ENCODE data around the gene TBX2. TPM values are rescaled to one million over a fixed set of nuclear protein-coding genes. Genes with fewer than 3 reads are reported as not detected.
A peak's percentile ranks its signal among the peaks of the same experiment; 100 is the strongest.
"Not testable (repeated sequence)": the region's sequence is repeated elsewhere in the genome, so short reads cannot be mapped to it uniquely, and the experiment has no call there.

TBX2 gene
- total RNA-seq (2014; rRNA removed; shearing (Covaris generic)) = 42.3 and 42.7 TPM in 2 replicates

DNA sequence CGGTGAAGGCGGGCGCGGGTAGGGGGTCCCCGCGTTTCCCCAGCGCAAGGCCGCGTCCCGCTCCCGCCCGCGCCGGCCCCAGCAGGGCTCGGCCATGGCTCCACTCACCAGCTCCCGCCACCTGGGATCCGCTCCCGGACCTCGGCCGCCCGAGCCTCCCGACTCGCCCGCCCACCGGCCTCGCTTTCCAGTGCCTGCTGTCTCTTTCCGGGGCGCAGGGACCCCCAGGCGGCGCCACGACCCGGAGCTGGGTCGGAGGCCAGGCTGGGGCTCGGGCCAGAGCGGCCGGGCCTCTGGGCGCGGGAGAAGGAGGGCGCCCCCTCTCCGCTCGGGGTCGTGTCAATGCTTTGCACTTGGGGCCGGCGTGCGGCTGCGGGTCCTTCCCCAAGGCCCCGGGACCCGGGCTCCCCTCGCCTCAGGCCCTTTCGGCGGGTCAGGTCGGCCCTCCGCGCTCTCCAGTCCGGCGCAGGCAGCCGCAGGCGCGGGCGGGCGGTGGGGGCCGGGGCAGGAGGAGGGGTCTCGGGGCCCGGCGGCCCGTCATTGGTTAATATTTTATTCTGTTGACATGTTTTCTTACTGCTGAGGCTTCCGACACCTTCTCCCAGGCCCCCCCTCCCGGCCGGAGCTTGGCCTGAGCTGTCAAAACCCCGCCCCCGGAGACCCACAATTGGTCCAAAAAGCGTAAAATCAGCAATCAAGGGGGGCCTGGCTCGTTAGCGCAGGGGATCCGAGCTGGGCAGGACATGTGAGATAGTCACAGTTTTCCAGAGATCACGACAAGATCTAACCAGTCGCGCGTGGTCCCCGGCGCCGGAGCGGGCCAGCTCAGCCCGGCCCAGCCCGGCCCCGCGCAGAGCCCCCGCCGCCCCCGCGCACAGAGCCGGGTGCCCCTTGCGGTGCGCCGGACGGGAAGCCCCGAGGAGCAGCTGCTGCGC lies at the start of gene TBX2:
Gene TBX2 (plus strand): TSS at position 713 of the 935 bp plus-strand sequence. CDS start 334 bp downstream, outside the sequence.
- Histone ChIP-seq H3K27me3 (no peaks in the 10 kb centered on the region), H3K36me3 (peaks cover 18% of the 10 kb centered on the region), H3K4me1 (peaks cover 11% of the 10 kb centered on the region), H3K27ac (peak within 1 kb of the TSS; percentile 94), H3K4me3 (peak within 1 kb of the TSS; percentile 91), H3K9me3 (replicated peaks) (no peaks in the 10 kb centered on the region)
- peak; percentile 97 to 98 for DNase-seq

DNA sequence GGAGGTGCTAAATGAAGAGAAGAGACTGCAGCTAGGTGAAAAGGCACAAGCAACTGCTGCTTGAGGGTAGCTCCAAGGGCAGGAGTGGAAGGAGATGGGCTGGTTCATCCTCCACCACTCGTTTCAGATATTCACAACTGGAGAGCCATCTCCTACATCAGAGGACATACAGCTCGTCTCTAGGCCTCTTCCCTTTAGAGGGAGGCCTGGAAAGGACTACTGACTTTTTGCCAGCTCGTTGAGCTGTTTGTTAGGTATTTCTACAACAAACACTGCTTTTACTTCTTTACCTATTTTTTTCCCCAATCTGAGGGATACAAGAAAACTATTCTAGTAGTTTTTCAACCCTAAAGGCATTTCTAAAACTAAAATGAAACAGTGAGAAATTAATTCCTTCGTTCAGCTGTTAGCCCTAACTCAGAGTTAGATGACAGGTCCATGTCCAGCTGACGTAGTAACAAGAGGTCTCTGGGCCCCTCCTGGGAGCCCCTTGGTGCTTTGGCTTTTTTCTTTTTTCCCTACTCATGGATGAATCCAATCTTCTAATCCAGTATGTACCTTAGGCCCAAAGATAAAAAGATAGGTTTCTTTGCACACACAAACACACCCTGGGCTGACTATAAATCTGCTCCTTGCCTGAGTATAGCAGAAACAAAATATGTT lies 47.8 kb upstream of the TBX2 start:
- Histone ChIP-seq H3K36me3 (no peaks in the 10 kb centered on the region), H3K27me3 (no peaks in the 10 kb centered on the region), H3K9me3 (replicated peaks) (no peaks in the 10 kb centered on the region; the same call in 1 of the 2 replicates), H3K27ac (peak overlapping the region; percentile 69), H3K4me1 (peaks cover 34% of the 10 kb centered on the region), H3K4me3 (no peak overlapping the region)
- DNase-seq = peak; percentile 33 to 67

DNA sequence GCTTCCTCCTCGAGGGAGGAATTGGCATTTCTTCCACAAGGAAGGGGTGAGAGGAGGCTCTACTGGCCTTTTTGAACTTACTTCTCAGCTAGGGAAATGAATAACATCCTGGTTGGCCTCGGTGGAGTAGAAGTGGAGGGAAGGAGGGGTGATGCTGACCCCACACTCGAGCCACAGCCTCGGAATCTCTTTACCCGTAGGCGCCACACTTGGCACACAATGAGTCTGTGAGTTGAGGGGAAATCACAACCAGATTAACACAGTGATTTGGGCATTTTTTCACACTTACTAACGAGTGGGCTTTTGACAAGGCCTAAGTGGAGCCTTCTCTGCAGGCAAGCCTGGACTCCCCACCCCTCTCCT lies 47.3 kb upstream of the TBX2 start:
- peak overlapping the region; percentile 69 for H3K27ac ChIP-seq

DNA sequence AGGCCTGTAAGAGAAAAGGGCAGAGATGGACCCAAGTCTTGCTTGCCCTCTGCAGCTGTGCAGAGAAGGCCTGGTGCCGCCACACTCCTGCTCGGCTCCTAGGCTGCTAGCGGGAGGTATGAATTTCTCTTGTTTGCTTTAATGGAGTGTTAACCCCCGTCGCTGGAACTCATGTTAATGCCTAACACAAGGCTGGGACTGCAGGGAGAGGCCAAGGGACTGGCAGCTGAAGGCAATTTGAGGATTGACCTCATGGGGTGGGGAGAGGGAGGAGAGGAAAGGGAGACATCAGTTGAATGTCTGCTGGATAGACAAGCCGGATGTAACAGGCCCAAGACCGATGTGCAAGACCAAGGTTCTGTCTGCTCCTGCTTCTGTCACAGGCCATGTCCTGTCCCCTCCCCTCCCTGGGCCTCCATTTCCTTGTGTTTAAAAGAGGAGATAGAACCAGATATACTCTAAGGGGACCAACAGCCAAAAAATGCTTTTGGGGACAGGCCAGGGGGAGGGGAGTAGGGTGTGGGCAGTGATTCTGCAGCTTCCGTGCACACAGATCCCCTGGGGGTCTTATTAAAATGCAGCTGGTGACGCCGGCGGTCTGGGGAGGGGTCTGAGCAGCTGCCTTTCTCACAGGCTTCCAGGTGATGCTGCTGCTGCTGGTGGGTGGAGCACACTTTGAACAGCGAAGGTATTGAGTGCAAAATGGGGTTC lies 46.7 kb upstream of the TBX2 start:
- H3K36me3 ChIP-seq = no peaks in the 10 kb centered on the region
- H3K27me3 ChIP-seq = no peaks in the 10 kb centered on the region
- H3K4me1 ChIP-seq = peaks cover 34% of the 10 kb centered on the region
- H3K9me3 ChIP-seq (replicated peaks) = no peaks in the 10 kb centered on the region; the same call in 1 of the 2 replicates
- H3K4me3 ChIP-seq = peak overlapping the region; percentile 10; the same call in 1 of the 2 replicates
- peak overlapping the region; percentile 69 for H3K27ac ChIP-seq
- peak; percentile 77 to 81 for DNase-seq

More for the DNA sequence above, 47.3 kb upstream of the TBX2 start:
- no peaks in the 10 kb centered on the region for H3K36me3 ChIP-seq
- H3K27me3 ChIP-seq = no peaks in the 10 kb centered on the region
- H3K4me1 ChIP-seq = peaks cover 34% of the 10 kb centered on the region
- H3K4me3 ChIP-seq = no peak overlapping the region
- no peak for DNase-seq
- no peaks in the 10 kb centered on the region; the same call in 1 of the 2 replicates for H3K9me3 ChIP-seq (replicated peaks)

DNA sequence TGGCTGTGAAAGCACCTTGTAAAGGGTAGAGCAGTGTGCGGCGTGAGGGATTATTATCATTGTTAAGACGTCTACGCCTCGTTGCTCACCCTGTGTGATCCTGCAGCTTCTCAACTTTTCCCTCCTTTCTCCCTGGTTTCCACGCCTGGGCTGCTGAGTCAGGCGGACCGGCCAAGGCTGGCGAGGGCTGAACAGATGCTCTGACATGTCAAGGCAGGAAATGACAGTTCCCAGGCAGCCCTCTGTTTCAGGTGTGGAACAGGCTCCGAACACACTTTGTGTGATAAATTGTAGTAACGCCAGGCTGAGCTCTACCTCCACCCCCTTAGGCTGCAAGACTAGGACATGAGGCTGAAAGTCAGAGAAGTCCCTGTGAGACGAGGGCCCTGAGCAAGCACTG lies 46.0 kb upstream of the TBX2 start:
- H3K36me3 ChIP-seq = no peaks in the 10 kb centered on the region
- H3K9me3 ChIP-seq (replicated peaks) = no peaks in the 10 kb centered on the region; the same call in 1 of the 2 replicates
- DNase-seq = peak; percentile 55 to 69
- H3K27ac ChIP-seq = peak overlapping the region; percentile 69
- peaks cover 34% of the 10 kb centered on the region for H3K4me1 ChIP-seq
- peak overlapping the region; percentile 10; the same call in 1 of the 2 replicates for H3K4me3 ChIP-seq
- H3K27me3 ChIP-seq = no peaks in the 10 kb centered on the region

DNA sequence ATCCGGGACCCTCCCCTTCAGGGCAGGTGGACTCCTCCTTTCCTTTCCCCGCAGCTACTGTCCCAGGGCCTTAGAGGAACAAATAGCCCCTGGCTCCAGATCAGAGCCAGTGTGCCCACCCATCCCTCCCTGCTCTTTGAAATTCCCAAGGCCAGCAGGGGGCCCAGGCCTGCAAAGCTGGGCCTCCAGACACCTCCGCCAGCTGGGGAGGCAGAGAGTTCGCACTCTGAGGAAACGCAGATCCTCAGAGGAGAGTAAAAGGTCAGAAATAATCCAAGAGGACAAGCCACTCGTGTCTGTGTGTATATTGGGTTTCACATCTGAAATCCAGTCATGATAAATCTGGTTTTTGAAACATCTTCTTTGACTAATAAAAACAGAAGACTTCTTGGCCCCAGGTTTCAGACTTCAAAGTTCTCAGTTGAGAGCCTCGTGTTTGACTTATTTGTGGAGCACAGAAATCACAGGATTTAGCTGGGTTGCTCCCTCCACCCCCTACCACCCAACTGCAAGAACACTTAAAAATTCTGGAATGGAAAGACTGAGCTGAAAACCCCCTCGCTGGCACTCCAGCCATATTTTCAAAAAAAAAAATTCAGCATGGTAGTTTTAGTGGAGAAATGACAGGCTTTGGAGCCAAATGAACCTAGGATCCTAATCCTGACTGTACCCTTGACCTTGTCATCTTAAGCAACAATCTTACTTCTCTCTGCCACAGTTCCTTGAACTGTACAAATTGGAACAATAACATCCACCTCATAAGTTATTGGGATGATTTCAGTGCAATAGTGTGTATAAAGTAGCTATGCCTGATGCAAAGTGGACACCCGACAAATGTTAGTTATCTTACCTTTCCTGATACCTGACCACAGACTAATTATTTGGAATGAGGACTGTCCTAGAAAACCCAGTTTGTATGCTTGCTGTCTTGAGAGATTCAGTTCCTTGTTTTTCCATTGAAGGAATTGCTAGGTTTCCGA lies 44.5 kb upstream of the TBX2 start:
- no peaks in the 10 kb centered on the region; the same call in 1 of the 2 replicates for H3K9me3 ChIP-seq (replicated peaks)
- no peaks in the 10 kb centered on the region for H3K27me3 ChIP-seq
- peak; percentile 26 to 37 for DNase-seq
- H3K4me3 ChIP-seq = no peak overlapping the region
- no peaks in the 10 kb centered on the region for H3K36me3 ChIP-seq
- no peak overlapping the region for H3K27ac ChIP-seq
- H3K4me1 ChIP-seq = peaks cover 34% of the 10 kb centered on the region

DNA sequence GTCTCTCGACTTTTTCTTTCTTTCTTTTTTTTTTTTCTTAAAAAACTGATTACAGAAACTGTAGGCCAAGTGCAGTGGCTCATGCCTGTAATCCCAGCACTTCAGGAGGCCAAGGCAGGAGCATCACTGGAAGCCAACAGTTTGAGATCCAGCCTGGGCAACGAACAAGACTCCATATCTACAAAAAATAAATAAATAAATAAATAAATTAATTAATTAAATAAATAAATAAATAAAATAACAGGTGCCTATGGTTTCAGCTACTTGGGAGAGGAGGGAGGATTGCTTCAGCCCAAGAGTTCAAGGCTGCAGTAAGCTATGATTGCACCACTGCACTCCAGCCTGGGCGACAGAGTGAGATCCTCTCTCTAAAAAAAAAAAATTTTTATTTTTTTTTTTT lies 42.6 kb upstream of the TBX2 start:
- H3K27me3 ChIP-seq; DNase-seq; H3K4me3 ChIP-seq; H3K27ac ChIP-seq; H3K36me3 ChIP-seq; H3K9me3 ChIP-seq (replicated peaks): not testable (repeated sequence)
- H3K4me1 ChIP-seq = peaks cover 22% of the 10 kb centered on the region

DNA sequence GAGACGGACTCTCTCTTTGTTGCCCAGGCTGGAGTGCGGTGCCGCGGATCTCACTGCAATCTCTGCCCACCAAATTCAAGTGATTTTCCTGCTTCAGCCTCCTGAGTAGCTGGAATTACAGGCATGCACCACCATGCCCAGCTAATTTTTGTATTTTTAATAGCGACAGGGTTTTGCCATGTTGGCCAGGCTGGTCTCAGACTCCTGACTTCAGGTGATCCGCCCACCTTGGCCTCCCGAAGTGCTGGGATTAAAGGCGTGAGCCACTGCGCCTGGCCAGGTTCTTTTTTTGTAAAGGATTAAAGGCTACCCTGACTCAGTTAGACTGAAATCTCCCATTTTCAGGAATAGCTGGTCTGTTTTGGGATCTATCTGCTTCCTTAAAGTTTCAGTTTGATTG lies 40.1 kb upstream of the TBX2 start:
- not testable (repeated sequence) for H3K4me1 ChIP-seq; DNase-seq; H3K27me3 ChIP-seq; H3K27ac ChIP-seq; H3K36me3 ChIP-seq; H3K9me3 ChIP-seq (replicated peaks); H3K4me3 ChIP-seq

DNA sequence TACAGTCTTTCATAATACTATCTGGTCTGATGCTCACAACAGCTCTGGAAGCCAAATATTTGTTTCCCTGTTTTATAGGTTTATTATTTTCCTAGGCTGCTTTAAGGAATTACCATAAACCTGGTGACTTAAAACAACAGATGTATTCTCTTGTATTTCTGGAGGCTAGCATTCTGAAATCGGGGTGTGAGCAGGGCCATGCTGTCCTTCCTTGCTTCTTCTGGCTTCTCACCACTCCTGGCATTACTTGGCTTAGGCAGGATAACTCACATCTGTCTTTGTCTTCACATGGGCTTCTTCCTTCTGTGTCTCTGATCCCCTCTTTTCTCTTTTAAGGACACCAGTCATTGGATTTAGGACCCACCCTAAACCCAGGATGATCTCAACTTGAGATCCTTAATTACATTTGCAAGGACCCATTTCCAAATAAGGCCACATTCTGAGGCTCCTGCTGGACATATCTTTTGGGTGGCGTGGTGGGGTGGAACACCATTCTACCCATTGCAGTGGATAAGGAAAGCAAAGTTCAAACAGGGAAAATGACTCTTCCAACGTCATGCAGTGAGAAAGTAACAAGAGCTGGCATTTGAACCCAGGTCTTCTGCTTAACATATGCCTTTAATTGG lies 39.2 kb upstream of the TBX2 start:
- Histone ChIP-seq H3K4me3 (no peak overlapping the region), H3K27me3 (no peaks in the 10 kb centered on the region), H3K4me1 (no peaks in the 10 kb centered on the region; the same call in 1 of the 2 replicates), H3K27ac (no peak overlapping the region), H3K36me3 (no peaks in the 10 kb centered on the region), H3K9me3 (replicated peaks) (no peaks in the 10 kb centered on the region; the same call in 1 of the 2 replicates)
- DNase-seq = no peak

DNA sequence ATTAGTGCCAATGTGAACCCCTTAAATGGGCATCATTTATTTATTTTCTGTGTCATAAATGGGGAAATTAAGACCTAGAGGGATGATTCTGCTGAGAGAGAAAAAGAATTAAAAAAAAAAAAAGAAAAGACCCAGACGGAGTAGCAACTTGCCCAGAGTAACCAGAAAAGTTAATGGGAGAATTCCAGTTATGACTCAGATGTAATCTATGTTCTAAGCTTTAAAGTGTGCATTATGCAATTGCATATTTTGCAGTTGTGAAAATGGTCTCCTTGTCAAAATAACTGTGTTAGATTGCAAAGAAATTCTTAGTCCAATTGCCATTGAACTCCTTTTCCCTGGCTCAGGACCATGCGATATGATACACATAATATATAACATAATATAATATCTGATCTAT lies 38.6 kb upstream of the TBX2 start:
- H3K4me3 ChIP-seq = no peak overlapping the region
- no peaks in the 10 kb centered on the region for H3K27me3 ChIP-seq
- no peak overlapping the region for H3K27ac ChIP-seq
- no peaks in the 10 kb centered on the region; the same call in 1 of the 2 replicates for H3K4me1 ChIP-seq
- H3K36me3 ChIP-seq = no peaks in the 10 kb centered on the region
- DNase-seq = no peak
- H3K9me3 ChIP-seq (replicated peaks) = no peaks in the 10 kb centered on the region

DNA sequence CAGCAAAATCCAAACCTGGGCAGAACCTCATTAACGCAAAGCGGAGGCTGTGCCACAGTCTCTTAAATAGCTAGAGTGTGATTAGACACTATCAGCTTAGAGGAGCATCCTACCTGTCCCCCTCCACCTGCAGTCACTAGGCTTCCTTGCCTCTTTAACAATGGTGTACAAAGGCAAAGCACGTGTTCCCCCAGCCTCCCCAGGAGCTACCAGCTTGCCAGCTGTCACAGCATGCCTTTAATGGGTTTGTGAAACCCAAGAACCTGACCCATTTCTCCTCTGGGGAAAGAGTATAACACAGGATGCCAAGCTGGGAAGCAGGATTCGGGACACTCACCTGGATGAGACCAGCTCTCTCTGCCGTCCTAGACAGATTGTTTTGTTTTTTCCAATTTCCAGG lies 37.2 kb upstream of the TBX2 start:
- Histone ChIP-seq H3K9me3 (replicated peaks) (no peaks in the 10 kb centered on the region), H3K36me3 (no peaks in the 10 kb centered on the region), H3K27me3 (no peaks in the 10 kb centered on the region), H3K27ac (no peak overlapping the region), H3K4me3 (no peak overlapping the region), H3K4me1 (no peaks in the 10 kb centered on the region)
- DNase-seq = no peak

DNA sequence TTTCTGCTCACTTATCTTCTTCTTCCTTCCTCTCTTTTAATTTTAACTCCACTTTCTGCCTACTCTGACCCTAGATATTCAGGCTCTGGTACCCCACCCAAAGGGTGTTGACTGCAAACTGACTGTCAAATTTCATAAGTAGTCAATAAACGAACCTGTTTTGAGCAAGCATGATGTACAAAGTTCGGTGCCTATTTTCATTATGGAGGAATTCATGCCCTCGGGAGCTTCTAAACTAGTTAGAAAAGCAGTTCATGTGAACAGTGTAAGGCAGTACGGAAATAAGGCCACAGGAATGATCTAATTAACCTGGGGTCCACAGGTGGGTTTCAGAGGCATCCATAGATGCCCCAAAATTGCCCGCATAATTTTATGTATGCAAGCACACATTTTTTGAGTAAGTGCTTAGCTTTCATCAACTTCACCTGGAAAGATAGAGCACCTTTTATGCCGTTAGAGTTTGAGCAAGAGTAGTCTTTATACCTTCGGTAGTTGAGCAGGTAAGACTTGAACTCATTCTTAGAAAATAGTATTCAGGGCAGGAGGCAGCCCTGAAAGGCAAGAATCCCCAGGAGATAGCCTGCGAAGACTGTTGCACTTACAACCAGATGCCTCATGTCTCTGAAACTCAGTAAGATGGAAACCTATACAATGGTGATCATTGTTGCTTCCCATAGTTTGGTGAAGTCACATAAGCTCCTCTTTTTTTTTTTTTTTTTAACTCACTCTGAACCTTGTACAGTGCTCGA lies 36.6 kb upstream of the TBX2 start:
- DNase-seq = no peak
- no peak overlapping the region for H3K4me3 ChIP-seq
- no peak overlapping the region for H3K27ac ChIP-seq
- H3K36me3 ChIP-seq = no peaks in the 10 kb centered on the region
- no peaks in the 10 kb centered on the region for H3K4me1 ChIP-seq
- no peaks in the 10 kb centered on the region for H3K9me3 ChIP-seq (replicated peaks)
- no peaks in the 10 kb centered on the region for H3K27me3 ChIP-seq

Measured in SJCRH30 (cell line).